Measurements from ENCODE around the gene SLC38A3.
"Not testable (repeated sequence)": the region's sequence is repeated elsewhere in the genome, so short reads cannot be mapped to it uniquely, and the experiment has no call there.

SLC38A3 gene

GRCh38 chr3:50237133-50237651 lies 32.1 kb downstream of the SLC38A3 start:
- H3K36me3 Mint-ChIP-seq (ENCODE audit: low read depth): no peaks in the 10 kb centered on the region
- H3K27me3 Mint-ChIP-seq: no peaks in the 10 kb centered on the region
- H3K4me1 Mint-ChIP-seq (ENCODE audit: low read depth): peaks cover 48% of the 10 kb centered on the region
- peak overlapping the region; percentile 95 for H3K4me3 Mint-ChIP-seq
- H3K9me3 Mint-ChIP-seq: no peaks in the 10 kb centered on the region
- H3K27ac Mint-ChIP-seq: peak overlapping the region; percentile 92

- Mint-ChIP-seq H3K4me1 (ENCODE audit: low read depth) (peaks cover 56% of the 10 kb centered on the region), H3K9me3 (no peaks in the 10 kb centered on the region), H3K36me3 (ENCODE audit: low read depth) (no peaks in the 10 kb centered on the region)
Observed at GRCh38 chr3:50237754-50238548, 32.9 kb downstream of the SLC38A3 start.

GRCh38 chr3:50238549-50239026 lies 33.5 kb downstream of the SLC38A3 start:
- Mint-ChIP-seq H3K4me1 (ENCODE audit: low read depth) (peaks cover 60% of the 10 kb centered on the region), H3K4me3 (peak overlapping the region; percentile 95), H3K27me3 (no peaks in the 10 kb centered on the region), H3K36me3 (ENCODE audit: low read depth) (no peaks in the 10 kb centered on the region), H3K9me3 (no peaks in the 10 kb centered on the region), H3K27ac (peak overlapping the region; percentile 92)

More at GRCh38 chr3:50237754-50238548, 32.9 kb downstream of the SLC38A3 start:
- Mint-ChIP-seq H3K27me3 (no peaks in the 10 kb centered on the region), H3K27ac (peak overlapping the region; percentile 92), H3K4me3 (peak overlapping the region; percentile 95)

- peaks cover 69% of the 10 kb centered on the region for H3K4me1 Mint-ChIP-seq (ENCODE audit: low read depth)
- peak overlapping the region; percentile 95 for H3K4me3 Mint-ChIP-seq
- H3K9me3 Mint-ChIP-seq: no peaks in the 10 kb centered on the region
- H3K27me3 Mint-ChIP-seq: no peaks in the 10 kb centered on the region
- peak overlapping the region; percentile 92 for H3K27ac Mint-ChIP-seq
- H3K36me3 Mint-ChIP-seq (ENCODE audit: low read depth): peaks cover 3% of the 10 kb centered on the region
Observed at GRCh38 chr3:50239649-50240048, 34.6 kb downstream of the SLC38A3 start.

GRCh38 chr3:50241163-50241562 lies 36.1 kb downstream of the SLC38A3 start:
- Mint-ChIP-seq H3K4me1 (ENCODE audit: low read depth) (peaks cover 76% of the 10 kb centered on the region), H3K27ac (peak overlapping the region; percentile 94), H3K9me3 (no peaks in the 10 kb centered on the region), H3K36me3 (ENCODE audit: low read depth) (peaks cover 3% of the 10 kb centered on the region), H3K27me3 (no peaks in the 10 kb centered on the region), H3K4me3 (peak overlapping the region; percentile 60)

GRCh38 chr3:50241713-50242380 lies 36.8 kb downstream of the SLC38A3 start:
- Mint-ChIP-seq H3K36me3 (ENCODE audit: low read depth) (peaks cover 3% of the 10 kb centered on the region), H3K27ac (peak overlapping the region; percentile 94), H3K4me1 (ENCODE audit: low read depth) (peaks cover 83% of the 10 kb centered on the region), H3K4me3 (peak overlapping the region; percentile 68), H3K27me3 (no peaks in the 10 kb centered on the region), H3K9me3 (no peaks in the 10 kb centered on the region)

GRCh38 chr3:50242381-50242770 lies 37.3 kb downstream of the SLC38A3 start:
- Mint-ChIP-seq H3K4me1 (ENCODE audit: low read depth) (peaks cover 88% of the 10 kb centered on the region), H3K36me3 (ENCODE audit: low read depth) (peaks cover 3% of the 10 kb centered on the region), H3K27me3 (no peaks in the 10 kb centered on the region), H3K27ac (peak overlapping the region; percentile 94), H3K9me3 (no peaks in the 10 kb centered on the region), H3K4me3 (peak overlapping the region; percentile 68)

- H3K9me3 Mint-ChIP-seq: no peaks in the 10 kb centered on the region
- peak overlapping the region; percentile 68 for H3K4me3 Mint-ChIP-seq
- peaks cover 3% of the 10 kb centered on the region for H3K36me3 Mint-ChIP-seq (ENCODE audit: low read depth)
- peaks cover 91% of the 10 kb centered on the region for H3K4me1 Mint-ChIP-seq (ENCODE audit: low read depth)
- no peaks in the 10 kb centered on the region for H3K27me3 Mint-ChIP-seq
- peak overlapping the region; percentile 94 for H3K27ac Mint-ChIP-seq
Observed at GRCh38 chr3:50242851-50243542, 37.9 kb downstream of the SLC38A3 start.

- Mint-ChIP-seq H3K27me3 (no peaks in the 10 kb centered on the region), H3K36me3 (ENCODE audit: low read depth) (peaks cover 5% of the 10 kb centered on the region), H3K9me3 (no peaks in the 10 kb centered on the region), H3K4me3 (peak overlapping the region; percentile 11), H3K27ac (peak overlapping the region; percentile 94), H3K4me1 (ENCODE audit: low read depth) (peaks cover 91% of the 10 kb centered on the region)
Observed at GRCh38 chr3:50243543-50243895, 38.4 kb downstream of the SLC38A3 start.

GRCh38 chr3:50244813-50245212 lies 39.7 kb downstream of the SLC38A3 start:
- H3K9me3 Mint-ChIP-seq; H3K36me3 Mint-ChIP-seq (ENCODE audit: low read depth); H3K27me3 Mint-ChIP-seq: not testable (repeated sequence)
- peak overlapping the region; percentile 80 for H3K4me3 Mint-ChIP-seq
- H3K27ac Mint-ChIP-seq: peak overlapping the region; percentile 97
- peaks cover 86% of the 10 kb centered on the region for H3K4me1 Mint-ChIP-seq (ENCODE audit: low read depth)

- no peaks in the 10 kb centered on the region for H3K27me3 Mint-ChIP-seq
- H3K4me3 Mint-ChIP-seq: peak overlapping the region; percentile 80
- peak overlapping the region; percentile 97 for H3K27ac Mint-ChIP-seq
- H3K9me3 Mint-ChIP-seq: no peaks in the 10 kb centered on the region
- peaks cover 7% of the 10 kb centered on the region for H3K36me3 Mint-ChIP-seq (ENCODE audit: low read depth)
- H3K4me1 Mint-ChIP-seq (ENCODE audit: low read depth): peaks cover 86% of the 10 kb centered on the region
Observed at GRCh38 chr3:50245251-50245745, 40.2 kb downstream of the SLC38A3 start.

- H3K4me3 Mint-ChIP-seq: peak overlapping the region; percentile 80
- peak overlapping the region; percentile 97 for H3K27ac Mint-ChIP-seq
- no peaks in the 10 kb centered on the region for H3K9me3 Mint-ChIP-seq
- H3K4me1 Mint-ChIP-seq (ENCODE audit: low read depth): peaks cover 88% of the 10 kb centered on the region
- H3K27me3 Mint-ChIP-seq: no peaks in the 10 kb centered on the region
- H3K36me3 Mint-ChIP-seq (ENCODE audit: low read depth): peaks cover 8% of the 10 kb centered on the region
Observed at GRCh38 chr3:50245831-50246516, 40.9 kb downstream of the SLC38A3 start.

GRCh38 chr3:50246517-50246954 lies 41.5 kb downstream of the SLC38A3 start:
- peak overlapping the region; percentile 97 for H3K27ac Mint-ChIP-seq
- peaks cover 88% of the 10 kb centered on the region for H3K4me1 Mint-ChIP-seq (ENCODE audit: low read depth)
- H3K9me3 Mint-ChIP-seq: no peaks in the 10 kb centered on the region
- H3K4me3 Mint-ChIP-seq: peak overlapping the region; percentile 80
- no peaks in the 10 kb centered on the region for H3K27me3 Mint-ChIP-seq
- H3K36me3 Mint-ChIP-seq (ENCODE audit: low read depth): peaks cover 12% of the 10 kb centered on the region

GRCh38 chr3:50248387-50248786 lies 43.3 kb downstream of the SLC38A3 start:
- H3K4me3 Mint-ChIP-seq: no peak overlapping the region
- H3K4me1 Mint-ChIP-seq (ENCODE audit: low read depth): peaks cover 71% of the 10 kb centered on the region
- peak overlapping the region; percentile 87 for H3K27ac Mint-ChIP-seq
- H3K36me3 Mint-ChIP-seq (ENCODE audit: low read depth): peaks cover 12% of the 10 kb centered on the region
- H3K27me3 Mint-ChIP-seq: no peaks in the 10 kb centered on the region
- H3K9me3 Mint-ChIP-seq: no peaks in the 10 kb centered on the region

Data from stimulated activated naive CD8-positive, alpha-beta T cell treated with anti-CD3 and anti-CD28 coated beads, Interleukin-15, Interleukin-2, amounts not matched to agents 100 ng/mL and 50 ng/mL, for 24 hours (primary cell).